ENCODE results near the gene MAML2. TPM values are rescaled to one million over a fixed set of nuclear protein-coding genes. Genes with fewer than 3 reads are reported as not detected.

MAML2 gene
- total and polyA plus RNA-seq, 9 of the 15 experiments (the other 6 are each of a cell fraction or from before 2014, with no cell fraction given): 0.79 to 6.8 (median 4.8) TPM

DNA sequence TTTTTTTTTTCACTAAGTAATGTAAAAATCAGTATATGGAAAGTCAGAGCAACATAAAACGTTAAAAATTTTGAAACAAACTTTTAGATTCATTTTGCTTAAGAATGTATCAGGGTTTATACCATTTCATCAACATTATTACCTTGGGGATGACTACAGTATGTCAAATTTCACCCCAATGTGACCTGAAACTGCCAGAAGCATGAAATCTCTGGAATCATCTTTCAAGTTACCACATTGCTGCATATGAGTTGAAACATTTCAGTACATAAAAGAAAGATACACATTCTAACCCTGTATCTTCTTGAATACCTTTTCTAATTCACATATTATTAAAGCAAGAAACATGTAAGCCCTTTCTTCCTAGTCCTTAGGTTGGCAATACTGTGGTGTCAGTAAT is 32.8 kb downstream of the MAML2 start (continued):
- TF ChIP-seq PRDM10 (IDR thresholded peaks at IDR 0.05; ENCODE audit: partially characterized antibody) (no peak), SP1 (CRISPR knock-in tag; IDR thresholded peaks at IDR 0.05) (no peak), FOXA1 (IDR thresholded peaks at IDR 0.05; ENCODE audit: borderline replicate concordance) (no peak), ARHGAP35 (IDR thresholded peaks at IDR 0.05; ENCODE audit: partially characterized antibody) (no peak), MBD1 (CRISPR knock-in tag; IDR thresholded peaks at IDR 0.05) (no peak)

DNA sequence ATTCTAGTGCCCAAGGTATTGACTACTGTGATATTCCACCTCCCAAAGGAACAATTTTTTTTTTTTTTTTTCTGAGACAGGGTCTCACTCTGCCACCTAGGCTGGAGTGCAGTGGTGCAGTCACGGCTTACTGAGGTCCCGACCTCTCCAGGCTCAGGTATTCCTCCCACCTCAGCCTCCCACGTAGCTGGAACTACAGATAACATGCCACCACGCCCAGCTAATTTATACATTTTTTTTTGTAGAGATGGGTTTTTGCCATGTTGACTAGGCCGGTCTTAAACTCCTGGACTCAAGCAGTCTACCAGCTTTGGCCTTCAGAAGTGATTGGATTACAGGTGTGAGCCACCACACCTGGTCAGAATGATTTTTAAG is 33.4 kb downstream of the MAML2 start:
- no peak for FAIRE-seq
- no peaks in the 10 kb centered on the region; the same call in 1 of the 3 replicates for H3K79me2 ChIP-seq (ENCODE audit: control insufficient read depth, insufficient read depth, low read length)
- TF ChIP-seq ARID1B (IDR thresholded peaks at IDR 0.05) (peak; percentile 64), ZNF444 (CRISPR knock-in tag; IDR thresholded peaks at IDR 0.05) (no peak), DPF2 (IDR thresholded peaks at IDR 0.05) (peak; percentile 57), NCOR1 (IDR thresholded peaks at IDR 0.05) (peak; percentile 26; the same call in 1 of the 2 replicates), CREB1 (IDR thresholded peaks at IDR 0.05) (peak; percentile 23; the same call in 1 of the 2 replicates), CREB1 (CRISPR knock-in tag; IDR thresholded peaks at IDR 0.05) (no peak), CBFA2T2 (conservative IDR thresholded peaks at IDR 0.05) (0 out of 2 replicates have a peak, but pooled peaks have one; percentile 37), ZEB2 (IDR thresholded peaks at IDR 0.05) (peak; percentile 59; the same call in 1 of the 2 replicates)

More for the DNA sequence above, 33.4 kb downstream of the MAML2 start:
- ATAC-seq: peak; percentile 25; the same call in 2 of the 3 replicates
- Histone ChIP-seq H3K27ac (ENCODE audit: extremely low read depth, low read depth, low read length) (no peak overlapping the region), H3K9ac (ENCODE audit: insufficient read depth in 1 of 2, low read depth in 2 of 2, low read length in 2 of 2) (no peak overlapping the region), H2AFZ (ENCODE audit: low read depth, low read length) (no peak overlapping the region), H3K36me3 (ENCODE audit: control insufficient read depth, insufficient read depth, low read length) (no peaks in the 10 kb centered on the region), H3K4me2 (ENCODE audit: insufficient read depth, low read length) (no peak overlapping the region), H3K9me1 (ENCODE audit: control insufficient read depth, insufficient read depth, low read length) (no peaks in the 10 kb centered on the region), H3K4me3 (no peak overlapping the region), H3K4me1 (replicated peaks in 1 of 2; ENCODE audit: control insufficient read depth in 2 of 2, insufficient read depth in 2 of 2, low read length in 2 of 2) (peaks cover 8 to 32% of the 10 kb centered on the region in 2 experiments), H3K27me3 (ENCODE audit: control insufficient read depth in 2 of 2, insufficient read depth in 2 of 2, low read length in 2 of 2) (no peaks in the 10 kb centered on the region), H4K20me1 (replicated peaks; ENCODE audit: control insufficient read depth, insufficient read depth, low read length) (0 out of 2 replicates have a peak, but pooled peaks cover 4% of the 10 kb centered on the region), H3K9me3 (replicated peaks; ENCODE audit: control insufficient read depth, insufficient read depth, low read depth, low read length) (no peaks in the 10 kb centered on the region)
- ChIA-PET CTCF (ENCODE audit: low intra/inter-chr PET ratio) (no interaction called here), POLR2A (interaction anchor here (1.0 to 5.9 kb wide), 2 partner anchors 12 to 33 kb away, joined by 3 to 42 read pairs; no protein-coding TSS in a partner anchor)
- BruUV-seq (replicated peaks): no TSS peak
- intact Hi-C loops (cut with micrococcal nuclease): no loop called here
- WGBS (ENCODE audit: insufficient coverage, low coverage, missing lambda C conversion rate): 9% methylated on average over 5 of the region's 5 CpGs
- in situ Hi-C loops (cut with MboI): no loop called here
- peak in 1 of 4 experiments; percentile 48 for DNase-seq (ENCODE audit: extremely low read depth in 1 of 4, low spot score in 3 of 4)

All from K562 (cell line).